Measurements from ENCODE around the gene ADPGK.
A peak's percentile ranks its signal among the peaks of the same experiment; 100 is the strongest.
"Not testable (repeated sequence)": the region's sequence is repeated elsewhere in the genome, so short reads cannot be mapped to it uniquely, and the experiment has no call there.

The ADPGK gene

GRCh38 chr15:72783640-72784455 is at the start of gene ADPGK:
ADPGK (minus strand) TSS chr15:72783758; CDS start chr15:72783691, 67 bp downstream.
- peak; percentile 92 for DNase-seq

- DNase-seq, result peak; percentile 20
Measured at GRCh38 chr15:72827226-72827625, 43.7 kb upstream of the ADPGK start.

- no peak for DNase-seq
Measured at GRCh38 chr15:72826611-72827010, 43.1 kb upstream of the ADPGK start.

GRCh38 chr15:72825829-72826228 is 42.3 kb upstream of the ADPGK start:
- peak; percentile 12 for DNase-seq

GRCh38 chr15:72824781-72825180 is 41.2 kb upstream of the ADPGK start:
- DNase-seq, result no peak

GRCh38 chr15:72824112-72824511 is 40.6 kb upstream of the ADPGK start:
- no peak for DNase-seq

- DNase-seq, result no peak
Measured at GRCh38 chr15:72820278-72820677, 36.7 kb upstream of the ADPGK start.

GRCh38 chr15:72818632-72819031 is 35.1 kb upstream of the ADPGK start:
- no peak for DNase-seq

- DNase-seq, result no peak
Measured at GRCh38 chr15:72813345-72814004, 29.9 kb upstream of the ADPGK start.

GRCh38 chr15:72809329-72809728 is 25.8 kb upstream of the ADPGK start:
- no peak for DNase-seq

- DNase-seq, result not testable (repeated sequence)
Measured at GRCh38 chr15:72807346-72807745, 23.8 kb upstream of the ADPGK start.

GRCh38 chr15:72803006-72803405 is 19.4 kb upstream of the ADPGK start:
- DNase-seq, result no peak

- no peak for DNase-seq
Measured at GRCh38 chr15:72801590-72802325, 18.2 kb upstream of the ADPGK start.

GRCh38 chr15:72800833-72801481 is 17.4 kb upstream of the ADPGK start:
- no peak for DNase-seq

GRCh38 chr15:72797834-72798233 is 14.3 kb upstream of the ADPGK start:
- no peak for DNase-seq

GRCh38 chr15:72797338-72797689 is 13.8 kb upstream of the ADPGK start:
- DNase-seq, result peak; percentile 29

- DNase-seq, result peak; percentile 71
Measured at GRCh38 chr15:72796515-72797337, 13.2 kb upstream of the ADPGK start.

GRCh38 chr15:72796210-72796514 is 12.6 kb upstream of the ADPGK start:
- DNase-seq, result no peak

- no peak for DNase-seq
Measured at GRCh38 chr15:72793766-72794660, 10.5 kb upstream of the ADPGK start.

GRCh38 chr15:72792431-72792830 is 8.9 kb upstream of the ADPGK start:
- no peak for DNase-seq

- no peak for DNase-seq
Measured at GRCh38 chr15:72790302-72790910, 6.8 kb upstream of the ADPGK start.
